CD4-positive, alpha-beta T cell treated with Interleukin-4 for 4 hours (primary cell): ENCODE data around the gene ARHGAP6.

Experiments
- DNase-seq: peaks from one replicate; pipeline ENCODE4 v3.0.0-alpha.2; 2020

ARHGAP6 gene

DNA sequence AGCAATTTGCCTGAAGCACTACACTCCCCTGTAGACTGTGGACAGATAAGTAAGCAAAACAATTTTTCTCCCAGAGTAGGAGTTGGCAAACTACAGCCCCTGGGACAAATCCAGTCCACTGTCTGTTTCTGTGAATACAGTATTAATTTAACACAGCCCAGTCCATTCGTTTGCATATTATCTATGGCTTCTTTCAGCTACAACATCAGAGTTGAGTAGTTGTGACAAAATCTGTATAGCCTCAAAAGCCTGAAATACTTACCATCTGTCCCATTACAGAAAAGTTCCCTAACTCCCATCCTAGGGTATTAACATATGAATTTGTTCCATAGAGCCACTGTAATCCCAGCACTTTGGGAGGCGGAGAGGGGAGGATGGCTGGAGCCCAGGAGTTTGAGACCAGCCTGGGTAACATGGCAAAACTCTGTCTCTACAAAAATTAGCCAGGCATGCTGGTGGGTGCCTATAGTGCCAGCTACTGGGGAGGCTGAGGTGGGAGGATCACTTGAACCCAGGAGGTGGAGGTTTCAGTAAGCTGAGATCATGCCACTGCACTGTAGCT lies 319.5 kb downstream of the ARHGAP6 start:
- DNase-seq: no peak

DNA sequence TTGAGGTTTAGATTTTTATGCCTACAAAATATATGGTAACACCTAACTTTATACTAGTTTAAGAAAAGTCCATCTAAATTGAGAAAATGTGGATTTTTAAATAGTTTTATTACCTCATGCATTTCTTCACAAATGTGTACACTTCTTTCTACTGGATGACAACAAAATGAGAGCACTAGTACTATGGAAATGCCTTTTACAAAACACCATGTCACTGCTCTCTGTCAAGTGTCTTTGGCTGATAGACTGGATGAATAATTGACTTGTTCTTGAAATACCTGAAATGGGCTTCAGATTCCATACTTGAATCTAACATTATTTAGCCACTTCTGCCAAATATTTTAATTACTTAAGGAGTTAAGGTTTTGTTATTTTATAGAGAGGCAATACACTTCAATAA lies 323.0 kb downstream of the ARHGAP6 start:
- no peak for DNase-seq

DNA sequence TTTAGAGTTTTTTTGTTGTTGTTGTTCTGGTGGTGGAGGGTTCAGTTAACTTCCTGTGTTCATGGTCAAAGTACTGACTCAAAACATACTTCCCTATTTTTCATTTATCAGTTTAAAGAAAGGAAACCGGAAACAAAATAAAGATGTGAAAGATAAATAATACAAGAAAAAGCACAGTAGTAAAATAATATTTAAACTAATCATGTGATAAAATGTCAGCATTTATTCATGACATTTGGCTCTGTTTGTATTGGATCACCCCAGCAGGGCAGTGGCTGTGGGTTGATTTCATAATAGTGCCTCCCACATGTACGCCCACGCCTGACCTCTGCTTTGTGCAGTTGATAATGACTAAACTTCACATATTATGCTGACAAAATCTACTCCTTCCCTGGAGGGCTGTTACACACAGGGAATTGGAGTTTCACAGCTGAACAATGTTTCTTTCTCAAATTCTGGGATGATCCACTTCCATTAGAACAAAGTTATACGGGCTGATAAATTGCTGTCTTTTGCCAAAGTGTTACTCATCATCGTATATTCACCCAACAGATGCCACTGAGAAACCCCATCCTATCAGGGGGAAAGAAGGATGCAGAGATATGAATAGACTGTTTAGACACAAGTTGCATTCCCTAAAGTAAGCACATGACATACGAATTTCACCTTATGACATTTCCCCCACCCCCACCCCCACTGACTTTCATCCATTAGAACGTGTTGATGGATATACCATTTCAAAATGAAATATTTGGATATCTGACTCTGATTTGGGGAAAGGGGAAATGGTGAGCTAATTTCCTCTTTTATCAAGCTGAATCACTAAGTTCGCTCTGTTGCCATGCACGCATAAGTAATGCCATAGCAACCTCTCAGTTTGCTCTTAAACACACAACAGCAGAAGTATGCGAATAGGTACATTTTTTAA lies 324.2 kb downstream of the ARHGAP6 start:
- DNase-seq: peak; percentile 1

DNA sequence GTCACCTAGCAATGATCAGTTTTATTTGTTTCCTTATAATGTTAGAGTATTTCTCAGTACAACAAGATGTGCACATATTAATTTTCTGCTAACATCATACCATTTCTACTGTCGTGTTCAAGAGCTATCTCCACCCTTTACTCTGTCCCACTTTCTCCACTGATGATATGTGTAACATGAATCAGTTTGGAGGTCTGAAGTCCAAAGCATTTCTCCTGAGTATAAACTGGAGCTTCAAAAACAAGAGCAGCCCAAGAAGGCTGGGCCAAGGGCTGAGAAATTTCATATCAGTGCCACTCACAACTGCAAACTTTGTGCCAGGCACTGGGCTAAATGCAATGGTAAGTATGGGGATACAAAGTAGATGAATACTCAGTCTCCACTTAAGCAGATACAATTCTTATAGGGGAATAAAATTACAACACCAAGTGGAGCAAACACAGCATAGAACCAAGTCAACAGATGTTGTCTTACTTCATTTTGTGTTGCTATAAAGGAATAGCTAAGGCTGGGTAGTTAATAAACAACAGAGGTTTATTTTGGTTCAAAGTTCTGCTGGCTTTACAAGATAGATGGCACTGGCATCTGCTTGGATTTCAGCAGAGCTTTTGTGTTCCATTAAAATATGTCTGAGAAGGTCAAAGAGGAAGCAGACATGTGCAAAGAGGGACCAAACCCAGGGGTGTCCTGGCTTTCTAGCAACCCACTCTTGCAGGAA lies 328.3 kb downstream of the ARHGAP6 start:
- no peak for DNase-seq

DNA sequence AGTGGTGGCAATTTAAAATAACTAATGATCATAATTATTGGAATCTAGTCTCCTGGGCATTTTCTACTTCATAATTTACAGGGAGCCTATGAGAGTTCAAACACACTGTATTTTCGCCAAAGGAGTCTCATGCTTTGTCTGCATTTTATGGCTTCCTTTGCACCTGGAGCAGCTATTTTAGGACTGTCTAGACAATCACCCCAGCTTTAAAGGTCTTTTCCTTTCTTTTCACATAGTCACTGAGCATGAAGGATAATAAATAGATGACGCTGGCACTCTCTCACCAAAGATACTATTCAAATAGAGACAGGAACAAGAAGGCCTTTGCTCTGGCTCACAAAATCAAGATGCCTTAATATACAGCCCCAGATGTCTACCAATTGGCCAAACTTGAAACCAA lies 329.5 kb downstream of the ARHGAP6 start:
- DNase-seq: no peak

DNA sequence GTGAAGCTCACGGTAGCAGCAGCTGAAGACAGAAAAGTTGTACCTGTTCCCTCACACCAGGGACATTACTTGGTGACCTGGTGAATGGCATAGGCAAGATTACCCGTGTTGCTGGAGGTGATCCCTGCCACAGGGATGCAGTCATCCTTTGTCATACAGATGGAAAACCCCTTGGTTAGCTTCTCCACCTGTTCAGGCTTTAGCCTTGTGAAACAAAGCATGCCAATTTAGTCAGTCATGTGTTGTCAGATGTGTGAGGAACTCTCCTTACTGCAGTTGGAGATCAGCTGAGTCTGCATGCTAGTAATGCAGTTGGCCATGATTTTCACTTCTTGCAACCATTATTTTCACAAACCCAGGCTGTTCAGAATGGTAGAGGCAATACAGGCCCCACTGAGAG lies 331.6 kb downstream of the ARHGAP6 start:
- no peak for DNase-seq

DNA sequence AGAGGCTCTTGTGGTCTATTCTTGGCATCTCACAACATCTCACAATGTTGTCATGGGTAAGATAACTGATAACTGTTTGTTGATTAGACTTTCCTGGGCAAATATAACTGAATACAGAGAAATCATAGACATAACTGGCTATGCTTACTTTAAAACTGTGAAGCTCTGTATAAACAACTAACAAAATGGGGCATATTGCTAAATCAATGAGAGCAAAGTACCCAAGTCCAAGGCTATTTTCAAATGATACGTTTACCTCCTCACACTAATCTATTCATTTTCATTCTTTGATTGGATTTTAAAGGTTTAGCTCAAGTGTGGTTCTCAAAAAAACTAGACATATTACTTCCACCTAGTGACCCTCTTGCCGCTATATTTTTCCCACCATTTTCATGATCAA lies 333.9 kb downstream of the ARHGAP6 start:
- DNase-seq: no peak

DNA sequence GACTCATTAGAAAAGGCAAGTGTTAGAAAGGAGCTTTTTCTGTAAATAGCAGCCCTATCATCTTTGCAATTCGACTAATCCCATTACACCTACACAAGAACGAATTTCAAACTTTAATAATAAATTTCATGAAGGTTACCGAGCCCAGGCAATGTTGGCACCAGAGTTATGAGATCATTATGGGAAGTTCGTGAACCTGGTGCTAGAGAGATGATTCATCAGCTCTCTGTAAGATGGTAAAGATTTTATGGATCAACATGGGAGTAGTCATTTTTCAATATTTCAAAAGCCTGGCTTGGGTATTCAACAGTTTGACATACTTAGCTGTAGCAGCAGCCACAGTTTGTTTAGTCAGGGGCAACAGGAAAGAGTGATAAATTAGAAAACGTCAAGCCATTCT lies 336.7 kb downstream of the ARHGAP6 start:
- DNase-seq: no peak

DNA sequence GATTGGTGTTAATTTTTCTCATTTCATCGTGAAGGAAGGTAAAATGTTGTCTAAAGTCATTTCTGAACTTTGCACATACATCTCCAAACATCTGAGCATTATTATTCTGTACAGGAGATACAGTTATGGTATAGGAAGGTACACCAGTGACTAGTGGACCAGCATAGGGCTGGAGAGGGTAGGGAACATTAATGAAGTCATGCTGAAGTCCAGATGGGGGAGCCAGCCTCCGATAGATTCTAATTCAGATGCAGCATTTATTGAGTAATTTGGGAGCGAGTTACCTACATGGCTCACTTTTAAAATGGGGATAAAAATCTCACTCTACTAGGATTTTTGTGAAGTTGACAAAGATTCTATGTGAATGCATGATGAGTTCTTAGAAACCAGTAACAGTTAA lies 337.6 kb downstream of the ARHGAP6 start:
- no peak for DNase-seq

DNA sequence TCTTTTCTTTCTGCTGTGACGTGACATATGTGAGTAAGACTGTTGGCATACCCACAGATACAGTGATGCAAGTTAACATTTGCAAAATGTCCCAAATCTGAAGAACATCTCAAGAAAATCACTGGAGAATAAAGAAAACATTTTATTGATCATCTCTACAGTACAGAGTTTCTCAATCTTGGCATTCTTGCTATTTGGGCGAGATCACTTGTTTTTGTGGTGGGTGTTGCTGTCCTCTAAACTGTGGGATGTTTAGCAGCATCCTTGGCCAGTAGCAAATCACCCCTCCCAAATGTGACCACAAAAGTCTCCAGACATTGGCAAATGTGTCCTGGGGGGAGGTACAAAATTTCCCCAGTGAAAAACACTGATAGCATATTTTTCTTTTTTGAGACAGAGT lies 343.7 kb downstream of the ARHGAP6 start:
- DNase-seq: no peak

DNA sequence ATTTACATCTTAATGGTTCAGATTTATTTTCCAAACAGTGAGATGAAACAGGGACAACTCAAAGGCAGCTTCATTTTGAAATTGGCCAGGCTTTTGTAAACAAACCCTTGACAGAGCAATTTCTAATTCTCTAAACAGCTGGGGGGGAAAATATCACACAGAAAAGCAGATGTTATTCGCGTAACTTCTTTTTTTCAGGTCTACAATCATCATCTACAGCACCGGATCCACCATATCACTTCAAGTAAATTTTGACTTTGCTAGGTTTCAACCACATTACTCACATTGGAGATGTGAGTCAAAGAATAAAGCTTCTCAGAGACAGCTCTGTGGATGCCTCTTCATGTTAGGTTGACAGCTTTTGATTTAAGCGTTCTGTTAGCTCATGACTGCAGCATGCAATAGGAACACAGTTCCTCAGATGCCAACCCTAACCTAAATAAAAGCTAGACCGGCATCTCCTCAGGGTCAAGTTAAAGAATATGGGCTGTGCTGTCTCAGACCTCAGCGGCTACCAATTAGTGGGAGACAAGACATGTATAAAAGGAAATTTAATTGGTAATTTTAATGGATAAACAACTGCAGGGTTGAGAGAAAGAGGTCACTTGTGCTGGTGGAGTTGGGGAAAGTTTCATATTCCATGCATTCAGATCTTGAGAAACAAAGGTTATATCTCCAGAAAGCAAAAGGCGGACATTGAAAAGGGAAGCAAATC lies 345.8 kb downstream of the ARHGAP6 start:
- DNase-seq: no peak

DNA sequence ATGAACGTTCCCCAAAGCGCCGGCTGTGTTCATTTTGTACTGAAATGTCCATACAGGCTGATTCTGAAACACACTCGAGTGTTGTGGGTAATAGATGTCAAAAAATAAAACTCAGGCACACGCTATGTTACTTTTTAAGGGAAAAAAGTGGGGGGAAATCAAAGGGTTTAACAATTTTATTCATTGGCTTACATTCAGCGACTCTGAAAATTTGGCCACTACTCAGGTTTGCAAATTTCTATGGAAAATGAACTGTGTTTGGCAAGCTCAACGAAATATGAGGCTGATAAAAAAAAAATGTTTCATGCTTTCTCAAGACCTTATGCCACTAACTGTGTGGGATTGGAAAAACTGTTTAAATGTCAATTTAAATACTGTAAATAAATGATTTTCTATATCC lies 354.0 kb downstream of the ARHGAP6 start:
- no peak for DNase-seq

DNA sequence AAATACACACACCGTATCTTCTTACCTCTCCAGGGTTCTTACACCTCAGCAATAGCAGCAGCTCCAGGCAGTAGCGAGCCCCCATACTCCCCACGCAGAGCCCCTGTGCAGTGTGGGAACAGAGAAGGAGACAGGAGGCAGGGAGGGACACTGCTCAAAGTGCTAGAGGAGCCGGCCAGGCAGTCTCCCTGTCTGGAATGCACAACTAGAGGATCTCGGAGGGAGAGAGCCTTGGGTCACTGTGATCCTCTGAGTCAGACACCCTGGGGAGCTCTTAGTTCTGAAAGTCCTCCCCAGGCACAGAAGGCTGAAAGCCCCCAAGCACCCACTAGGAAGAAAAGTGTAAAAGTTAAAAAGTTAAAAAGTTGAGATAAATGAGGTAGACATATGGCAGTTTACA lies 356.5 kb downstream of the ARHGAP6 start:
- DNase-seq: no peak

DNA sequence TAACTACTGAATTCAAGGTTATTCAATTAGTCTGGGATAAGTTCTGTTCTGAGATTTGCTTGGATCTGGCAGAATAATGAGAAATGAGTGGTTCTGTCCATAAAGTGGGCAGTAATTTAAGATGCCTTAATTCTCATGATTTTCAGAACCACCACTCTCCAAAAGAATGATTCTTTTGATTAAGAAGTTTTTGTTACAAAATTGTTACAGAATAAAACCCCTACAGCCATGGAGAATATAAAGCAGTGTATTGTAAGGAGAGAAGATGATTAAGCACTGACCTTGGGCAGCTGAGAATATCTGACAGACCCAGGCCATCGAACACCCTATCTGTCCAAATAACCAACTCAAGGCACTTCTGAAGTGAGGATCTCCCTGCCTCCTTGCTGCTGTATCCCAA lies 360.1 kb downstream of the ARHGAP6 start:
- DNase-seq: no peak

DNA sequence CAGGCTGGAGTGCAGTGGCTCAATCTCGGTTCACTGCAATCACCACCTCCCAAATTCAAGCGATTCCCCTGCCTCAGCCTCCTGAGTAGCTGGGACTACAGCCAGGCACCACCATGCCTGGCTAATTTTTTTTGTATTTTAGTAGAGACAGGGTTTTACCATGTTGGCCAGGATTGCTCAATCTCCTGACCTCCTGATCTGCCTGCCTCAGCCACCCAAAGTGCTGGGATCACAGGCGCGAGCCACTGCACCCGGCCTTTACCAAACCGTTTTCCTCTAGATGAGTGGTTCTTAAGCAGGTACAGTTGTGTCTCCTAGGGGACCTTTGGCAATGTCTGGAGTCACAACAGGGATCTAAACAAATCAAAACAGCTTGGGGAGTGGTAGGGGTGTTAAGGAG lies 360.9 kb downstream of the ARHGAP6 start:
- no peak for DNase-seq

DNA sequence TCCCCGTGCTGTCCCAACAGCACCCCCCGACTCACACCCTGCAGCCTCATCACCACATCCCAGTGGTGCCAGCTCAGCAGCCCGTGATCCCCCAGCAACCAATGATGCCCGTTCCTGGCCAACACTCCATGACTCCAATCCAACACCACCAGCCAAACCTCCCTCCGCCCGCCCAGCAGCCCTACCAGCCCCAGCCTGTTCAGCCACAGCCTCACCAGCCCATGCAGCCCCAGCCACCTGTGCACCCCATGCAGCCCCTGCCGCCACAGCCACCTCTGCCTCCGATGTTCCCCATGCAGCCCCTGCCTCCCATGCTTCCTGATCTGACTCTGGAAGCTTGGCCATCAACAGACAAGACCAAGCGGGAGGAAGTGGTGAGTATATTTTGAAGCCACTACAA lies 367.1 kb downstream of the ARHGAP6 start:
- no peak for DNase-seq

DNA sequence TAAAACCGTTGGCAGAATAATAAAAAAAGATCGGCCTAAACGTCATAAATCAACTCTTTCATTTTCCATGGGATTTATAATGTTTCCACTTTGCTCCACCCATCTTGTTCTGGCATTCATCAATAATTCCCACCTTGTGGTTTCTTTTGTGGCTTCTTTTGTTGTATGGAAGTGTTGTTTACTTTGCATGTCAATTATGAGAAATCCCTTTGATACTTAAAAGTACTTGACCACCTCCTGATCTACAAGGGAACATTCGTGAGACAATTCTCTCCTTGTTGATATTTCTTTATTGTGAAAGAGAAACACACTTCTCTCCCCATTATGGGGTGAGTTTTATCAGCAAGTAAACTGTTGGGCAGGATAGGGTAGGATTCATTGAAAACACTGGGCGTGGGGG lies 369.7 kb downstream of the ARHGAP6 start:
- DNase-seq: no peak

DNA sequence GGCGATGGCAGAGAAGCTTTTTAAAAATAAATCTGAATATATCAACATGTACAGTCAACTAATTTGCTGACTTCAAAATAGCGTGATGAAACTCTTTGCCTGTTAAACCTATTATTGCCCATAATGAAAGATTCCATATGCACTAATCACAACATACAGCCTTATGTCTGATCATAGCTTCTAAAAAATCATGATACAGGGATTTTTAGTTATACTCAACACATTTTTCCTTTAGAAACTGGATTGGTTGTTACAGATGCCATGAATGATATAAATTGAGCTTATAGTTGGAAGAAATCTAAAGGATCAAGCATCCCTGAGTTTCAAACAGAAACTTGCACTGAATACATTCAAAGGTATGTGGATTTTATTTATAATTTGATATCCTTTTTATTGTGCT lies 372.6 kb downstream of the ARHGAP6 start, which contains the start of gene AMELX:
Gene AMELX (plus strand): TSS at position 301 of the 400 bp plus-strand sequence. CDS start 1,376 bp downstream, outside the sequence.
- DNase-seq: no peak

DNA sequence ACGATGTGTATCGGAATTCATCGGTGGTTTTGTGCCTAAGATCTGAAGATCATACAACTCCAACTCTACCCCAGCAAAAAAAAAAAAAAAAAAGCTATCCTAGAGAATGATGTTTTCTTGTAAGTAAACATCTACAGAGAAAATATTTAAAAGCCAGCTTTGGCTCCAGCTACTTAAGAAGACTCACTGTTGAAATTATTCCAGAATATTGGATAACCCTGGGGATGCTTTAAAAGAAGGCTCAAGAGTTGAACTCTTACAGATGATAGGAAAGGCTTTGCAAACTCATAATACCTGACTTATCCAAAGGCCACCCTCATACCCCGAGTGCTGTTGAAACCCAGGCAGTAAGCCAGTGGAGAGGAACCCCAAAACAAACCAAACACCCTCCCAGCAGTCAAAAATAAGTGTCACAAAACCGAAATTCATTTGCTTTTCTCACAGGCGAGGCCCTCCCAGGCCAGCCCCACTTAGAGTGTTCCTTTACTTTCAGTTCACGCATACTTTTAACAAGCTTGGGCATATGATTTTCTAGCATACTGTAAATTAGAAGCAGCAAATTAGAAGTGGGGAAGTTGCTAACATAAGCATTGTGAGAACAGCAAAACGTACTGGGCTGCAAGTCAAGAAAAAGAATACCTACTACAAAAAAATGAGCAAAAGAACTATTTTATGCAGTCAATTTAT lies 375.2 kb downstream of the ARHGAP6 start:
- DNase-seq: no peak

DNA sequence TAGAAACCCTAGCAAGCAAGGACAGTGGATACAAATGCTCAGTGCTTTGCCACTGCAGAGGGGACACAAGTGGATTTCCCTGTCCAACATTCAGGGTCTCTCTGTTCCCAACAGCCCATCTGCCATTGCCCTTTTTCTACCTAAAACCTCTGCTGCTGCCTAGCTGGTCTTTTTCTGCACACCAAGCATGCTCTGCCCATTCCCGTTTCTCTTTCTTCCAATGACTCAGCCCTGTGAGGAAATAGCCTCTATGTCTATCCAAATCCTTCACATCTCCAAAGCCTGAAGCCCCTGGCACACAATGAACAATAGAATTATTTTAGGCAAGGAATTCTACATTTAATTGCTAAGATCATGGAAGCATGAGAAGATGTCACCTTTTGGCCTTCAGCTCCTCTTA lies 378.2 kb downstream of the ARHGAP6 start:
- no peak for DNase-seq

DNA sequence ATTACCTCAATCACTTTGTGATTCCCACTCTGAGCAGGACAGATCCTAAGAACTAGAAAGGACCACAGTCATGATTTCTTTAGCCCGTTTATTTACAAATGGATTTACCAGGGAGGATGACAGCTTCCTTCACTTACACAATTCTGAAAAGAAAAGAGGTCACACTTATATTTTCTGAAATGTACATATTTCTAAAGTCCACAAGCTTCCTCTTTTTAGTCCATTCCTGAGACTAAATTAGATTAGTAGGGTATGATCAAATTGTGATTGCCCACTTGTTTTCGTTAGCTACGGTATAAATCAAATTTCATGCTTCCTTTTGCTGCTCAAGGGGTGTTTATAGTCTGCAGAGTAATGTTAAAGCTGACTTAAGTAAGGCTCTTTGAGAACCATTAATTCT lies 380.1 kb downstream of the ARHGAP6 start:
- no peak for DNase-seq

DNA sequence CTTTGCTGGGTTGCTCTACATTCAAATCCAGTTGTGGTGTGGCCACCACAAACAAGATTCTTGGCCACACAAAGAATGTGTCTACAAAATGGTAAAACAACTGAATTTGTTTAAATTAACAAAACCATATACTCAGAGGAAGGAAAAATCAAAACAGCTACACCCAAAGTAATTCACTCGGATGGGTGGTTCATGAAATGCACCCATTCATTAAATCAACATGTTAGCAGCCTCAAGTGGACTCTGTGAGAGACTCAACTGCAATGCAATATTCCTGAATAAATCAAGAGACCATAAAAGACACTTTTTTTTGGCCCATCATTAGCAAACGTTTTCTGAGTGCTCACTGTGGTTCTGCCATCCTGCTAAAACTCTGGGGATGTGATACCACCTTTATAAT lies 383.7 kb downstream of the ARHGAP6 start:
- DNase-seq: no peak

DNA sequence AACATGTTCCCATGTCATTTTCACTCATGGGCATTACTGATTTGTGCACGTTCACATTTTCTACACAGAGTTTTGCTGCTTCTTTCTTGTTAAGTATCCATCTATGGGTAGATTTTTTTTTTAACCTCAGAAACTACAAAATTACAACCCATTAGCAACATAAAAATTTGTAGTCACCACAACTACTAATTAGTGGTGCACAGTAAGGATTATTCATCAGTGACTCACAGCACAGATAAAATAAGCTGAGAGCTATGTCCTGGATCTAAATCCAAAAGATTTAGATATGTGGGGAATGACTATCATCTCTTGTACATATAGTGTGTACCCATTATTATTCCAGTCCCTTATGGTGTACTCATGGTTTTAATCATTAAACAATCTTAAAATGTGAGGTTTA lies 392.2 kb downstream of the ARHGAP6 start:
- DNase-seq: no peak
